Activated CD8-positive, alpha-beta T cell treated with anti-CD3 and anti-CD28 coated beads for 36 hours (primary cell): ENCODE data around the gene OR52E1. TPM values are rescaled to one million over a fixed set of nuclear protein-coding genes. Genes with fewer than 3 reads are reported as not detected.

Experiments
- ATAC-seq: fragments of 200-7000 bp; cut with Tn5 transposase; one replicate; pipeline ENCODE4 v1.10.0; 2021; ENCODE audit warnings: mild to moderate bottlenecking, moderate library complexity
- CTCF ChIA-PET: fragments of 350-600 bp; sonication (Branson Sonifier 250); formaldehyde crosslinking; loops from one replicate; lab custom pipeline; 2021; ENCODE audit warnings: antibody characterized with exemption; lab: Charles Lee
- POLR2A ChIA-PET: fragments of 350-600 bp; sonication (Branson Sonifier 250); formaldehyde crosslinking; loops from one replicate; lab custom pipeline; 2021; ENCODE audit warnings: antibody characterized with exemption; lab: Charles Lee
- DNase-seq: peaks from one replicate; pipeline ENCODE4 v3.0.0-alpha.2; 2020
- H3K27ac Mint-ChIP-seq: one replicate; pipeline ENCODE4 v1.8.0; 2021; ENCODE audit warnings: mild to moderate bottlenecking, mixed read lengths
- H3K27me3 Mint-ChIP-seq: one replicate; pipeline ENCODE4 v1.8.0; 2021; ENCODE audit warnings: mixed read lengths
- H3K36me3 Mint-ChIP-seq: one replicate; pipeline ENCODE4 v1.8.0; 2021; ENCODE audit warnings: low read depth, mixed read lengths
- H3K4me1 Mint-ChIP-seq: one replicate; pipeline ENCODE4 v1.8.0; 2021; ENCODE audit warnings: low read depth, mixed read lengths
- H3K4me3 Mint-ChIP-seq: one replicate; pipeline ENCODE4 v1.8.0; 2021; ENCODE audit warnings: mild to moderate bottlenecking, moderate library complexity, mixed read lengths
- H3K9me3 Mint-ChIP-seq: one replicate; pipeline ENCODE4 v1.8.0; 2021; ENCODE audit warnings: mixed read lengths
- intact Hi-C: fragments of 100-400 bp; cut with micrococcal nuclease; formaldehyde crosslinking; loops from one replicate; pipeline ENCODE4 v1.10.0; 2022
- total RNA-seq, 2 experiments: library from RNA; stranded (reverse); gene quantifications; one replicate each; pipeline ENCODE4 v1.2.3, GENCODE V29; 2021
- TF ChIP-seq, protein P1 (sequence below): fragments of 200-600 bp; IDR thresholded peaks from one replicate; pipeline ENCODE4 v1.8.0; 2022; ENCODE audit warnings: antibody characterized with exemption, mild to moderate bottlenecking

The OR52E1 gene
- total RNA-seq, result not detected

DNA sequence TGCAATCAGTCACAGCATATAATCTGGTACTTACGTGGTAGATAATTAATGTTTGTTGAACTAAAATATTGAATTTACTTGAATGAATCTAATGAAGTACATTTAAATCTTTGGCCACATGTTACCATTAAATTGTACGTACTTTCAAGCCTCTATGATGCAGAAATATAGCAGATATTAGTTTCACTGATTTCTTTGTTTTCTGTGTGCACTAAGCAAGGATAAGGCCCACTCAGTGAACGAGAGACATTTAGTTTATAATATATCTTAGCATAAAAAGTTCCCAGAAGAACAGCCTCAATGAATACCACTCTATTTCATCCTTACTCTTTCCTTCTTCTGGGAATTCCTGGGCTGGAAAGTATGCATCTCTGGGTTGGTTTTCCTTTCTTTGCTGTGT is at the start of gene OR52E1:
OR52E1 (plus strand) TSS at position 301 of the 400 bp plus-strand sequence.
- Mint-ChIP-seq H3K4me3 (no peak within 1 kb of the TSS), H3K27me3 (peaks cover 1% of the 10 kb centered on the region), H3K4me1 (no peaks in the 10 kb centered on the region), H3K36me3 (no peaks in the 10 kb centered on the region), H3K9me3 (no peaks in the 10 kb centered on the region), H3K27ac (no peak within 1 kb of the TSS)
- TF ChIP-seq, protein P1, sequence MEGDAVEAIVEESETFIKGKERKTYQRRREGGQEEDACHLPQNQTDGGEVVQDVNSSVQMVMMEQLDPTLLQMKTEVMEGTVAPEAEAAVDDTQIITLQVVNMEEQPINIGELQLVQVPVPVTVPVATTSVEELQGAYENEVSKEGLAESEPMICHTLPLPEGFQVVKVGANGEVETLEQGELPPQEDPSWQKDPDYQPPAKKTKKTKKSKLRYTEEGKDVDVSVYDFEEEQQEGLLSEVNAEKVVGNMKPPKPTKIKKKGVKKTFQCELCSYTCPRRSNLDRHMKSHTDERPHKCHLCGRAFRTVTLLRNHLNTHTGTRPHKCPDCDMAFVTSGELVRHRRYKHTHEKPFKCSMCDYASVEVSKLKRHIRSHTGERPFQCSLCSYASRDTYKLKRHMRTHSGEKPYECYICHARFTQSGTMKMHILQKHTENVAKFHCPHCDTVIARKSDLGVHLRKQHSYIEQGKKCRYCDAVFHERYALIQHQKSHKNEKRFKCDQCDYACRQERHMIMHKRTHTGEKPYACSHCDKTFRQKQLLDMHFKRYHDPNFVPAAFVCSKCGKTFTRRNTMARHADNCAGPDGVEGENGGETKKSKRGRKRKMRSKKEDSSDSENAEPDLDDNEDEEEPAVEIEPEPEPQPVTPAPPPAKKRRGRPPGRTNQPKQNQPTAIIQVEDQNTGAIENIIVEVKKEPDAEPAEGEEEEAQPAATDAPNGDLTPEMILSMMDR, result no peak
- ChIA-PET POLR2A (no interaction called here), CTCF (no interaction called here)
- ATAC-seq, result no peak
- no peak for DNase-seq
- intact Hi-C loops, result no loop called here

DNA sequence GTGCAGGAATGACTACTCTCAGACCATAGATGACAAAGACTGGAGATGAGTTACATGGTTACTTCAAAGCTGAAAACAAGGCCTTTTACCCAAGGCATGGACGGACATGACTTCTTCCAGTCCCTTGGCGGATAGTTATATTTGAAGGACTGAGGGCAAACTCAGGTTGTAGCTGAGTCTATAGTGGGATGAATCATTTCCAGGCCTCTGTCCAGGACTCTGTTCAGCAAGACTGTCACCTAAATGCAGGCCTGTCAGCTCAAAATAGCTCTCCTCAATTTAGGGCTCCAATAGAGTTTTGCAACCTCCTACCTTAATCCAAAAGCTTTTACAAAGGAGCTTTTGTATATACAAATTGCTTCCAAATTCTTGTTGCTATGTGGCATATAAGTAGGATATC is 47.4 kb upstream of the OR52E1 start:
- Mint-ChIP-seq H3K9me3 (peaks cover 15% of the 10 kb centered on the region), H3K27ac (no peak overlapping the region), H3K27me3 (no peaks in the 10 kb centered on the region), H3K36me3 (no peaks in the 10 kb centered on the region), H3K4me3 (no peak overlapping the region), H3K4me1 (no peaks in the 10 kb centered on the region)
- CTCF ChIA-PET, result interaction anchor here (0.6 to 1.1 kb wide), 2 partner anchors 395 to 825 kb away, joined by 3 read pairs; no protein-coding TSS in a partner anchor
- intact Hi-C loops, result no loop called here
- POLR2A ChIA-PET, result no interaction called here
- TF ChIP-seq, protein P1, result no peak
- DNase-seq, result no peak
- ATAC-seq, result no peak

DNA sequence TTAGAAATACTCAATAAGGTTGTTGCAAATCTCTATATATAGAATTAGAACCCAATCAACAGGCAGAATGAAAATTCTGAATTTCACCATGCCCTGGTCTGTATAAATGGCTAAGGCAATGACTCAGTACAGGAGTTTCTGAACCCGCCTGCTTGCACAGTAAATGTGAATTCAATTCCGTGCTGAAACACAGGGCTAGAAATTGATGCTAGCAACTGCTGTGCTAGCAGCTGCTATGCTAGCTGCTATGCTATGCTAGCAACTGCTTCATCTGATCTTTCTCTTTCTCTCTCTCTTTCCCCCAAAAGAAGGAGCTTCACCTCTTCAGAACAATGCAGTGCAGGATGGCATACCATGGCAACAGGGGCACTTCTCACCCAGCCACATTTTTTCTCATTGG is 32.7 kb upstream of the OR52E1 start:
- ChIA-PET POLR2A (no interaction called here), CTCF (no interaction called here)
- H3K4me3 Mint-ChIP-seq, result no peak overlapping the region
- no peaks in the 10 kb centered on the region for H3K36me3 Mint-ChIP-seq
- H3K27me3 Mint-ChIP-seq, result no peaks in the 10 kb centered on the region
- DNase-seq (no peak), ATAC-seq (no peak)
- TF ChIP-seq, protein P1, result no peak
- intact Hi-C loops, result no loop called here
- no peak overlapping the region for H3K27ac Mint-ChIP-seq
- no peaks in the 10 kb centered on the region for H3K9me3 Mint-ChIP-seq
- H3K4me1 Mint-ChIP-seq, result no peaks in the 10 kb centered on the region

DNA sequence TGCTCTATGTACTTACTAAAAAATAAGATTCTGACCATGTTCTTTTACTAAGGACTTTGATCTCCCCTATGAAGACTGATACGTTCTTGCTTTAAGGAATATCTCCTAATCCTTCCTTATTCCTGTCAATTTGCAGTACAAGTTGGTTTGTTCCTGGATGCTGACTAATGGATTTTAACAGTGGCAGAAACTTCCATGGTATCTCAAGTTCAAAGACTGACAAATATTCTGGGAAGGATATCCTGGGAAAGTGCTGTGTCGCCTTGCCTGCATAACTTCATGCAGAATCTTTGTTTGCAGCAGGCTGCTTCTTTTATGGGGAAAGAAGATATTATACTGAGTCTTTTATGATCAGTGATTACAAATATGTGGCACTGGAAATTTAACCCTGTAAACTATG is 31.4 kb upstream of the OR52E1 start:
- ChIA-PET POLR2A (no interaction called here), CTCF (no interaction called here)
- no peak for DNase-seq
- no peak overlapping the region for H3K4me3 Mint-ChIP-seq
- ATAC-seq, result no peak
- no peaks in the 10 kb centered on the region for H3K27me3 Mint-ChIP-seq
- intact Hi-C loops, result no loop called here
- H3K4me1 Mint-ChIP-seq, result no peaks in the 10 kb centered on the region
- no peaks in the 10 kb centered on the region for H3K36me3 Mint-ChIP-seq
- no peak overlapping the region for H3K27ac Mint-ChIP-seq
- TF ChIP-seq, protein P1, result no peak
- no peaks in the 10 kb centered on the region for H3K9me3 Mint-ChIP-seq

DNA sequence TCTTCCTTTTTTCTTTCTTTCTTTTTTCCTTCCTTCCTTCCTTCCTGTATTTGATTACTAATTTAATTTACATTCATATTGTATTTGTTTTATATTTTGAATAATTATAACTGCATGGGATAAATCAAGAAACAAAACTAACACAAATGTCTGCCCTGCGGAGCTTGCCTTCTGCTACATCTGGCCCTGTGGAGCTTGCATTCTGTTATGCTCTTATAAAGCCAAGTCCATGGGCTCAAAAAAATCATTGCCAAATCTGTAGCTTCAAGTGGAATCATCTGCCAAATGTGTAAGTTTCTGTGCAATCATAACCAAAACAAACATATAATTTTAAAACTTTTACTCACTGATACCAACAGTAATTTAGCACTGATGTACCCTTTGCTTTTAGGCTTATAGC is 31.0 kb upstream of the OR52E1 start:
- H3K4me1 Mint-ChIP-seq, result no peaks in the 10 kb centered on the region
- ATAC-seq (no peak), DNase-seq (no peak)
- ChIA-PET CTCF (no interaction called here), POLR2A (no interaction called here)
- no peak overlapping the region for H3K27ac Mint-ChIP-seq
- TF ChIP-seq, protein P1, result no peak
- intact Hi-C loops, result no loop called here
- H3K27me3 Mint-ChIP-seq, result no peaks in the 10 kb centered on the region
- no peaks in the 10 kb centered on the region for H3K9me3 Mint-ChIP-seq
- no peak overlapping the region for H3K4me3 Mint-ChIP-seq
- H3K36me3 Mint-ChIP-seq, result no peaks in the 10 kb centered on the region
